Left ventricle myocardium inferior (tissue), 1 donor: Measurements from ENCODE around the gene GRB2. TPM values are rescaled to one million over a fixed set of nuclear protein-coding genes. Genes with fewer than 3 reads are reported as not detected.

ENCODE experiments used
- DNase-seq: peaks from one replicate; pipeline ENCODE4 v3.0.0-alpha.2; 2020
- H3K27ac ChIP-seq: fragments of 200-600 bp; replicated peaks from 2 replicates; pipeline ENCODE4 v1.8.0; 2021
- H3K27me3 ChIP-seq: fragments of 200-600 bp; 2 replicates; pipeline ENCODE4 v1.8.0; 2021; ENCODE audit warnings: low read depth
- H3K36me3 ChIP-seq: fragments of 200-600 bp; 2 replicates; pipeline ENCODE4 v1.8.0; 2021
- H3K4me1 ChIP-seq: fragments of 200-600 bp; 2 replicates; pipeline ENCODE4 v1.8.0; 2021
- H3K4me3 ChIP-seq: fragments of 200-600 bp; 2 replicates; pipeline ENCODE4 v1.8.0; 2021; ENCODE audit warnings: mild to moderate bottlenecking, moderate library complexity
- H3K9me3 ChIP-seq: fragments of 200-600 bp; replicated peaks from 2 replicates; pipeline ENCODE4 v1.8.0; 2021
- intact Hi-C: fragments of 100-400 bp; cut with micrococcal nuclease; formaldehyde crosslinking; loops from one replicate; pipeline ENCODE4 v1.11.0; 2022
- total RNA-seq: library from RNA; stranded (reverse); fragmentation: NEBNext Ultra II Directional; extraction: Animal tissue kit (Norgen Biotek cat#: 25700); gene quantifications from one replicate; pipeline ENCODE4 v1.2.1, GENCODE V29; 2021
- TF ChIP-seq, protein P1 (sequence below): fragments of 200-600 bp; IDR thresholded peaks from 2 replicates; pipeline ENCODE4 v1.8.0; 2021; ENCODE audit warnings: antibody characterized with exemption, mild to moderate bottlenecking, borderline replicate concordance
- donor health status: DM: no; HTN: yes; CAD: no; lungs with severe emphysema.

GRB2 gene
- total RNA-seq, 1 donor from 2014 or later = 42.2 TPM

DNA sequence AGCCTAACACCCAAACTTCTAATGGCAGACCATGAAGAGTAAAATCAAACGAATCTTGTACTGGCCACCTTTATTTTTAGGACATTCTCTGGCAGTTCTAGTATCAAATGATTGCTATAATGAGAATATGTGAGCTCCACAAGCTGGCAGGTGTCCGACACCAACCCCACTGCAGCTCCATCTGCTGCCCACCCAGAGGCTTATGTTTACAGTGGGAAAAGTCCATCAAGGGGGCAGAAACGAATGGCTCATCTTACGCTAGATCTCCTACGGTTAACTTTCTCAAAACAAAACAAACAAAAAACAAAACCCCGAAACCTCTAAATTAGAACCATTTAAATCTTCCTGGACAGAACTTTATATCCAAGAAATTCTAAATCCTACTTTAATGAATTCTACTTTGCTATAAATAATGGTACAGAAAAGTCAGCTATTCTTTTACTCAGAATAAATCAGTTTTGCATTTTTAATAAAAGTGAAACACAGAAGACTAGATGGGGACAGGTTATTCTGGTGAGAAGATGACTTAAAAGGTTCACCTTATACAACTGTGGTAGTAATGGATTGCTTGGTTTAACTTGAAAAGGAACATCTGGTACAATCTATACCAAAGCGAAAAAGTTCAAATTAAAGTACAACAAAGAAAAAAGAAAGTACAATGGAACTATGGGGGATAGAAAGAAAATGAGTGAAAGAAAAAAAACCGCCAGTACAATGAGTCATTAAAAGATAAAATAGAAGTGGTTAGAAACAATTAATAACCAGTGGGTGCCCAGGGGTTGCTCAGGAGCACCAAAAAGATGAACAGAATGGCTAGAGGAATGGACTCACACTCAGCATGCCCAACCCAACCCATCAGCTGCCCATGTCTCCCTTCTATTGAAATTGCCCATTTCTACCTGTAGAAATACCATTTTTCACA is 40.2 kb downstream of the GRB2 start:
- Histone ChIP-seq H3K9me3 (no peaks in the 10 kb centered on the region), H3K4me3 (no peak overlapping the region), H3K27me3 (no peaks in the 10 kb centered on the region), H3K27ac (no peak overlapping the region), H3K4me1 (peaks cover 92% of the 10 kb centered on the region), H3K36me3 (no peaks in the 10 kb centered on the region)
- TF ChIP-seq, protein P1, sequence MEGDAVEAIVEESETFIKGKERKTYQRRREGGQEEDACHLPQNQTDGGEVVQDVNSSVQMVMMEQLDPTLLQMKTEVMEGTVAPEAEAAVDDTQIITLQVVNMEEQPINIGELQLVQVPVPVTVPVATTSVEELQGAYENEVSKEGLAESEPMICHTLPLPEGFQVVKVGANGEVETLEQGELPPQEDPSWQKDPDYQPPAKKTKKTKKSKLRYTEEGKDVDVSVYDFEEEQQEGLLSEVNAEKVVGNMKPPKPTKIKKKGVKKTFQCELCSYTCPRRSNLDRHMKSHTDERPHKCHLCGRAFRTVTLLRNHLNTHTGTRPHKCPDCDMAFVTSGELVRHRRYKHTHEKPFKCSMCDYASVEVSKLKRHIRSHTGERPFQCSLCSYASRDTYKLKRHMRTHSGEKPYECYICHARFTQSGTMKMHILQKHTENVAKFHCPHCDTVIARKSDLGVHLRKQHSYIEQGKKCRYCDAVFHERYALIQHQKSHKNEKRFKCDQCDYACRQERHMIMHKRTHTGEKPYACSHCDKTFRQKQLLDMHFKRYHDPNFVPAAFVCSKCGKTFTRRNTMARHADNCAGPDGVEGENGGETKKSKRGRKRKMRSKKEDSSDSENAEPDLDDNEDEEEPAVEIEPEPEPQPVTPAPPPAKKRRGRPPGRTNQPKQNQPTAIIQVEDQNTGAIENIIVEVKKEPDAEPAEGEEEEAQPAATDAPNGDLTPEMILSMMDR = no peak
- no peak for DNase-seq
- intact Hi-C loops = no loop called here

DNA sequence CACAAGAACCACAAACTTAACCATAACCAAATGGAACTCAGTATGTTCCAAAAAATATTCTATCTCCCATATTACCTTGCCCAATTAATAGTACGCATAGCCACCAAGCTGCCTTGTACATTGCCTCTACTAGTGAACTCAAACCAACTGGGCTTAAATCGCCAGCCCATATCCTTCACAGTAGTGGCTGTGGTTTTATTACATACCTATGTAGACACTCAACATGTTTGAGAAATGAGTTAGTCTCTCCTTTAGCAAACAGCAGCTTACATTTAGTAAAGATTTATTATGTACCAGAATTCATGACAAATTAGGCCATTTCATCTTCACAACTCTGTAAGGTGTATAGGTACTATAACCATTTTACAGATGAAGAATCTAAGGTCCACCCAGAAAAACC is 41.4 kb downstream of the GRB2 start:
- intact Hi-C loops = no loop called here
- H3K4me1 ChIP-seq = peaks cover 82% of the 10 kb centered on the region
- H3K36me3 ChIP-seq = no peaks in the 10 kb centered on the region
- H3K9me3 ChIP-seq = no peaks in the 10 kb centered on the region
- no peak overlapping the region for H3K27ac ChIP-seq
- H3K27me3 ChIP-seq = no peaks in the 10 kb centered on the region
- DNase-seq = no peak
- H3K4me3 ChIP-seq = no peak overlapping the region
- TF ChIP-seq, protein P1 = no peak

GRCh38 chr17:75361996-75362395 is 43.5 kb downstream of the GRB2 start:
- Histone ChIP-seq H3K36me3 (no peaks in the 10 kb centered on the region), H3K4me1 (peaks cover 68% of the 10 kb centered on the region), H3K4me3 (no peak overlapping the region), H3K9me3 (no peaks in the 10 kb centered on the region), H3K27ac (no peak overlapping the region), H3K27me3 (no peaks in the 10 kb centered on the region)
- DNase-seq = no peak
- TF ChIP-seq, protein P1 = no peak
- intact Hi-C loops = no loop called here

GRCh38 chr17:75361344-75361743 is 44.1 kb downstream of the GRB2 start:
- intact Hi-C loops = no loop called here
- Histone ChIP-seq H3K27me3 (no peaks in the 10 kb centered on the region), H3K36me3 (no peaks in the 10 kb centered on the region), H3K4me1 (peaks cover 66% of the 10 kb centered on the region), H3K27ac (no peak overlapping the region), H3K4me3 (no peak overlapping the region), H3K9me3 (no peaks in the 10 kb centered on the region)
- DNase-seq = no peak
- TF ChIP-seq, protein P1 = no peak

DNA sequence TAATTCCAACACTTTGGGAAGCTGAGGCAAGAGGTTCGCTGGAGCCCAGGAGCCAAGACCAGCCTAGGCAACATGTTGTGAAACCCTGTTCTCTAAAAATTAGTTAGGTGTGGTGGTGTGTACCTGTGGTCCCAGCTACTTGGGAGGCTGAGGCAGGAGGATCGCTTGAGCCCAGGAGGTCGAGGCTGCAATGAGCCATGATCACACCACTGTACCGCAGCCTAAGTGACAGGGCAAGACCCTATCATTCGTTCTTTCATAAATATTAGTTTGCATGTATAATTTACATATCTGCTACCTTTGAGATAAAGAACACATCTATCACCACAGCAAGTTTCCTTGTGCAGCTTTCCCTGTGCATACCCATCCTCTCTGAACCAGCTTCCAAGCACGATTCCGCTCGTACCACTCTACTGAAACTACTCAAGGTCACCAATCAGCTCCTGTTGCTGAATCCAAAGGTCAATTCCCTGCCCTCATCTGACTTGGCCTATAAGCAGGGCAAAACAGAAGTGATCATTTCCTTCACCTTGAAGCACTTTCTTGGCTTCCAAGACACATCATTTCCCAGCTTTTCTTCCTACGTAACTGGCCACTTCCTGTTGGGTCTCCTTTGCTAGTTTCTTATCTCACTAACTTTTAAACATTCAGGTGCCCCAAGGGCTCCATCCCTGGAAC is 49.1 kb downstream of the GRB2 start:
- intact Hi-C loops = no loop called here
- no peaks in the 10 kb centered on the region for H3K9me3 ChIP-seq
- no peak overlapping the region for H3K27ac ChIP-seq
- DNase-seq = no peak
- H3K4me1 ChIP-seq = peaks cover 34% of the 10 kb centered on the region
- H3K27me3 ChIP-seq = no peaks in the 10 kb centered on the region
- H3K36me3 ChIP-seq = no peaks in the 10 kb centered on the region
- TF ChIP-seq, protein P1 = no peak
- H3K4me3 ChIP-seq = no peak overlapping the region
